ENCODE measurements around the gene UBE2V1. TPM values are rescaled to one million over a fixed set of nuclear protein-coding genes. Genes with fewer than 3 reads are reported as not detected.
"Not testable (repeated sequence)": the region's sequence is repeated elsewhere in the genome, so short reads cannot be mapped to it uniquely, and the experiment has no call there.

UBE2V1 gene
- total and polyA plus RNA-seq, 2 donors (not counting 1 experiment from before 2014, with no cell fraction given): 69.2 to 158 TPM

DNA sequence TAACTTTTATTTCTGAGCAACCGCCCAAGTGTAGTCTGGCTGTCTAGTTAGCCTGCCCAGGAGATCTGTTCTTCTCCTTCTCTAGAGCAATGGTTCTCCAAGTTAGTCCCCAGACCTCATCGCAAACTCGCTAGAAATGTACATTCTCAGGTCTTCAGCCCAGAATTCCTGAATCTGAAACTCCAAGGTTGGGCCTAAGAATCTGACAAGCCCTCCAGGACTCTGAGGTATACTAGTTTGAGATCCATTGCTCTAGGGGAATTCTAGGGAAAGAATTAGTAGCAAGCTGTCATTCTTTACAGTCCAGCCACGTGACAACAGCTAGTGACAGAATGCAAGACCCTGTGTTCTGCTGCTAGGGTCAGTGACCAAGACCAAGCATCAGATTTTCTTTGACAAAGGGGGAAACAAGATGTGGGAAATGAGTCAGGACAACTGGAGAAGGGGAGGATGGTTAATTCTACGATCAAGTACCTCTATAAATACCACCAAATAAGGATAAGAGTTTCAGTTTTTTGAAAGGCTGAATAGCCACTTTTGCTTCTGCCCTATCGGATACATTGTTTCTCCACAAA lies 5.8 kb downstream of the UBE2V1 start:
- Histone ChIP-seq H3K4me2 (replicated peaks; ENCODE audit: low read depth, low read length, poor library complexity, severe bottlenecking) (no peak overlapping the region), H3K27ac (ENCODE audit: low read length in 2 of 2) (peak overlapping the region in 1 of 2 donors; percentile 30), H3K4me1 (ENCODE audit: control insufficient read depth in 2 of 2, insufficient read depth in 2 of 2, low read length in 2 of 2) (peaks cover 48 to 56% of the 10 kb centered on the region in 2 donors), H3K36me3 (replicated peaks in 1 of 2; ENCODE audit: control extremely low read depth in 1 of 2, control insufficient read depth in 1 of 2, extremely low read depth in 1 of 2, insufficient read depth in 2 of 2, low read length in 1 of 2) (peaks cover 1 to 20% of the 10 kb centered on the region in 2 experiments), H3K79me2 (ENCODE audit: control insufficient read depth, insufficient read depth, low read length) (peaks cover 100% of the 10 kb centered on the region), H3K27me3 (replicated peaks in 1 of 4; ENCODE audit: control extremely low read depth in 1 of 4, control insufficient read depth in 3 of 4, insufficient read depth in 4 of 4, low read length in 3 of 4) (no peaks in the 10 kb centered on the region), H3K9me3 (ENCODE audit: control extremely low read depth in 1 of 3, control insufficient read depth in 2 of 3, insufficient read depth in 1 of 3, low read length in 2 of 3) (no peaks in the 10 kb centered on the region), H4K20me1 (ENCODE audit: control insufficient read depth, insufficient read depth, low read length, poor library complexity, severe bottlenecking) (peaks cover 95% of the 10 kb centered on the region), H2AFZ (ENCODE audit: insufficient read depth, low read depth, low read length, poor library complexity, severe bottlenecking) (no peak overlapping the region), H3K9ac (ENCODE audit: low read length) (no peak overlapping the region), H3K4me3 (ENCODE audit: control extremely low read depth in 1 of 5, extremely low read depth in 1 of 5, insufficient read depth in 1 of 5, low read depth in 2 of 5, low read length in 4 of 5) (no peak overlapping the region)
- TF ChIP-seq, protein P1, sequence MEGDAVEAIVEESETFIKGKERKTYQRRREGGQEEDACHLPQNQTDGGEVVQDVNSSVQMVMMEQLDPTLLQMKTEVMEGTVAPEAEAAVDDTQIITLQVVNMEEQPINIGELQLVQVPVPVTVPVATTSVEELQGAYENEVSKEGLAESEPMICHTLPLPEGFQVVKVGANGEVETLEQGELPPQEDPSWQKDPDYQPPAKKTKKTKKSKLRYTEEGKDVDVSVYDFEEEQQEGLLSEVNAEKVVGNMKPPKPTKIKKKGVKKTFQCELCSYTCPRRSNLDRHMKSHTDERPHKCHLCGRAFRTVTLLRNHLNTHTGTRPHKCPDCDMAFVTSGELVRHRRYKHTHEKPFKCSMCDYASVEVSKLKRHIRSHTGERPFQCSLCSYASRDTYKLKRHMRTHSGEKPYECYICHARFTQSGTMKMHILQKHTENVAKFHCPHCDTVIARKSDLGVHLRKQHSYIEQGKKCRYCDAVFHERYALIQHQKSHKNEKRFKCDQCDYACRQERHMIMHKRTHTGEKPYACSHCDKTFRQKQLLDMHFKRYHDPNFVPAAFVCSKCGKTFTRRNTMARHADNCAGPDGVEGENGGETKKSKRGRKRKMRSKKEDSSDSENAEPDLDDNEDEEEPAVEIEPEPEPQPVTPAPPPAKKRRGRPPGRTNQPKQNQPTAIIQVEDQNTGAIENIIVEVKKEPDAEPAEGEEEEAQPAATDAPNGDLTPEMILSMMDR (IDR thresholded peaks at IDR 0.05): no peak
- no peak for TF ChIP-seq EZH2 (IDR thresholded peaks at IDR 0.05; ENCODE audit: borderline replicate concordance, insufficient read depth, low read depth, low read length, poor library complexity, severe bottlenecking)
- intact Hi-C loops (cut with micrococcal nuclease): no loop called here
- CTCF ChIA-PET: no interaction called here
- 95% methylated on average over 5 of the region's 6 CpGs for WGBS (ENCODE audit: insufficient coverage)
- Mint-ChIP-seq H3K27ac (peak overlapping the region; percentile 27), H3K4me1 (peaks cover 71% of the 10 kb centered on the region), H3K27me3 (no peaks in the 10 kb centered on the region), H3K4me3 (no peak overlapping the region), H3K9me3 (ENCODE audit: insufficient read depth) (no peaks in the 10 kb centered on the region)
- POLR2A ChIA-PET: no interaction called here
- DNase-seq (no peak), ATAC-seq (ENCODE audit: low read depth) (no peak)

DNA sequence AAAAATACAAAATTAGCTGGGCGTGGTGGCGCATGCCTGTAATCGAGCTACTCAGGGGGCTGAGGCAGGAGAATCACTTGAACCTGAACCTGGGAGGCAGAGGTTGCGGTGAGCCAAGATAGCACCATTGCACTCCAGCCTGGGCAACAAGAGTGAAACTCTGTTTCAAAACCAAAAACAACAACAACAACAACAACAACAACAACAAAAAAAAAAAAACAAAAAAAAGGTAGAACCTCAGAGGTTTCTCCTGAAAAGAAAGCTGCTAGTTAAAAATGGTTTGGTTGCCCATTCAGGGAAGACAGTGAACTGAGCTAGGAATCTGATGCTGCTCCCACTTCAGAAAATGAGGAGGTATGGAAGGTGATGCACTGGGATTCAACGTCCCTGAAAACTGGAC lies 6.3 kb downstream of the UBE2V1 start:
- H3K27me3 Mint-ChIP-seq; H3K27me3 ChIP-seq (replicated peaks in 1 of 4; ENCODE audit: control extremely low read depth in 1 of 4, control insufficient read depth in 3 of 4, insufficient read depth in 4 of 4, low read length in 3 of 4); POLR2A ChIA-PET; ATAC-seq (ENCODE audit: low read depth); H3K9ac ChIP-seq (ENCODE audit: low read length); H3K4me2 ChIP-seq (replicated peaks; ENCODE audit: low read depth, low read length, poor library complexity, severe bottlenecking); intact Hi-C loops (cut with micrococcal nuclease); H3K27ac Mint-ChIP-seq; H3K9me3 Mint-ChIP-seq (ENCODE audit: insufficient read depth); DNase-seq; H3K4me3 Mint-ChIP-seq; H2AFZ ChIP-seq (ENCODE audit: insufficient read depth, low read depth, low read length, poor library complexity, severe bottlenecking); H3K9me3 ChIP-seq (ENCODE audit: control extremely low read depth in 1 of 3, control insufficient read depth in 2 of 3, insufficient read depth in 1 of 3, low read length in 2 of 3); H3K4me3 ChIP-seq (ENCODE audit: control extremely low read depth in 1 of 5, extremely low read depth in 1 of 5, insufficient read depth in 1 of 5, low read depth in 2 of 5, low read length in 4 of 5): not testable (repeated sequence)
- Histone ChIP-seq H4K20me1 (ENCODE audit: control insufficient read depth, insufficient read depth, low read length, poor library complexity, severe bottlenecking) (peaks cover 95% of the 10 kb centered on the region), H3K4me1 (ENCODE audit: control insufficient read depth in 2 of 2, insufficient read depth in 2 of 2, low read length in 2 of 2) (peaks cover 47 to 56% of the 10 kb centered on the region in 2 donors), H3K79me2 (ENCODE audit: control insufficient read depth, insufficient read depth, low read length) (peaks cover 100% of the 10 kb centered on the region), H3K27ac (ENCODE audit: low read length in 2 of 2) (peak overlapping the region in 1 of 2 donors; percentile 30), H3K36me3 (replicated peaks in 1 of 2; ENCODE audit: control extremely low read depth in 1 of 2, control insufficient read depth in 1 of 2, extremely low read depth in 1 of 2, insufficient read depth in 2 of 2, low read length in 1 of 2) (peaks cover 1 to 20% of the 10 kb centered on the region in 2 experiments)
- peaks cover 71% of the 10 kb centered on the region for H3K4me1 Mint-ChIP-seq
- CTCF ChIA-PET: interaction anchor here (0.7 to 1.6 kb wide), 3 partner anchors 21 to 210 kb away, joined by 3 to 6 read pairs (median 4); no protein-coding TSS in a partner anchor
- 96% methylated on average over 4 of the region's 5 CpGs for WGBS (ENCODE audit: insufficient coverage)

DNA sequence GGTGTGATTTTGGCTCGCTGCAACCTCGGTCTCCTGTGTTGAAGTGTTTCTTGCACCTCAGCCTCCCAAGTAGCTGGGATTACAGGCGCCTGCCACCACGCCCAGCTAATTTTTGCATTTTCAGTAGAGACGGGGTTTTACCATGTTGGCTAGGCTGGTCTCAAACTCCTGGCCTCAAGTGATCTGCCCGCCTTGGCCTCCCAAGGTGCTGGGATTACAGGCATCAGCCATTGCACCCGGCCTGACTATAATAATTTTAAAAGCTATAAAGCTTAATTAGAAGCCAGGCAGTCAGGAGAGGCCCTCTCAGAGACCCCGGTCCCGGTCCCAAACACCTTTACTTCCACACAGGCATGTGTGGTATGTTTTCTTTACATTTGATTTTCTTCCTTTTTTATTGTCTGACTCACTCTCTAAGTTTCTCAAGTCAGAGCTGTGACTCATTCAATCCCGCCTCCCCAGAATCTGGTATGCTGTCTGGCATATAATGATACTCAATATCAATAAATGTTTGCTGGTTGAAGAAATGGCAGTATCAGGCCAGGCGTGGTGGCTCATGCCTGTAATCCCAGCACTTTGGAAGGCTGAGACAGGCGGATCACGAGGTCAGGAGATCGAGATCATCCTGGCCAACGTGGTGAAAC lies 9.4 kb downstream of the UBE2V1 start:
- WGBS (ENCODE audit: insufficient coverage): 97% methylated on average over 5 of the region's 15 CpGs
- H3K27ac ChIP-seq (ENCODE audit: low read length in 2 of 2); H3K9me3 Mint-ChIP-seq (ENCODE audit: insufficient read depth); DNase-seq; ATAC-seq (ENCODE audit: low read depth); H3K4me2 ChIP-seq (replicated peaks; ENCODE audit: low read depth, low read length, poor library complexity, severe bottlenecking); H3K4me3 Mint-ChIP-seq; H3K27ac Mint-ChIP-seq; POLR2A ChIA-PET; H3K9ac ChIP-seq (ENCODE audit: low read length); H2AFZ ChIP-seq (ENCODE audit: insufficient read depth, low read depth, low read length, poor library complexity, severe bottlenecking); H3K9me3 ChIP-seq (ENCODE audit: control extremely low read depth in 1 of 3, control insufficient read depth in 2 of 3, insufficient read depth in 1 of 3, low read length in 2 of 3); intact Hi-C loops (cut with micrococcal nuclease); H3K27me3 Mint-ChIP-seq; H3K27me3 ChIP-seq (replicated peaks in 1 of 4; ENCODE audit: control extremely low read depth in 1 of 4, control insufficient read depth in 3 of 4, insufficient read depth in 4 of 4, low read length in 3 of 4); H3K4me3 ChIP-seq (ENCODE audit: control extremely low read depth in 1 of 5, extremely low read depth in 1 of 5, insufficient read depth in 1 of 5, low read depth in 2 of 5, low read length in 4 of 5): not testable (repeated sequence)
- Histone ChIP-seq H4K20me1 (ENCODE audit: control insufficient read depth, insufficient read depth, low read length, poor library complexity, severe bottlenecking) (peaks cover 92% of the 10 kb centered on the region), H3K4me1 (ENCODE audit: control insufficient read depth in 2 of 2, insufficient read depth in 2 of 2, low read length in 2 of 2) (peaks cover 19 to 29% of the 10 kb centered on the region in 2 donors), H3K36me3 (replicated peaks in 1 of 2; ENCODE audit: control extremely low read depth in 1 of 2, control insufficient read depth in 1 of 2, extremely low read depth in 1 of 2, insufficient read depth in 2 of 2, low read length in 1 of 2) (peaks cover 1 to 13% of the 10 kb centered on the region in 2 experiments), H3K79me2 (ENCODE audit: control insufficient read depth, insufficient read depth, low read length) (peaks cover 100% of the 10 kb centered on the region)
- peaks cover 58% of the 10 kb centered on the region for H3K4me1 Mint-ChIP-seq
- CTCF ChIA-PET: interaction anchor here (0.6 to 1.9 kb wide), 2 partner anchors 15 to 32 kb away, joined by 3 to 7 read pairs; no protein-coding TSS in a partner anchor
